ENCODE measurements around the gene ANLN.

The ANLN gene

DNA sequence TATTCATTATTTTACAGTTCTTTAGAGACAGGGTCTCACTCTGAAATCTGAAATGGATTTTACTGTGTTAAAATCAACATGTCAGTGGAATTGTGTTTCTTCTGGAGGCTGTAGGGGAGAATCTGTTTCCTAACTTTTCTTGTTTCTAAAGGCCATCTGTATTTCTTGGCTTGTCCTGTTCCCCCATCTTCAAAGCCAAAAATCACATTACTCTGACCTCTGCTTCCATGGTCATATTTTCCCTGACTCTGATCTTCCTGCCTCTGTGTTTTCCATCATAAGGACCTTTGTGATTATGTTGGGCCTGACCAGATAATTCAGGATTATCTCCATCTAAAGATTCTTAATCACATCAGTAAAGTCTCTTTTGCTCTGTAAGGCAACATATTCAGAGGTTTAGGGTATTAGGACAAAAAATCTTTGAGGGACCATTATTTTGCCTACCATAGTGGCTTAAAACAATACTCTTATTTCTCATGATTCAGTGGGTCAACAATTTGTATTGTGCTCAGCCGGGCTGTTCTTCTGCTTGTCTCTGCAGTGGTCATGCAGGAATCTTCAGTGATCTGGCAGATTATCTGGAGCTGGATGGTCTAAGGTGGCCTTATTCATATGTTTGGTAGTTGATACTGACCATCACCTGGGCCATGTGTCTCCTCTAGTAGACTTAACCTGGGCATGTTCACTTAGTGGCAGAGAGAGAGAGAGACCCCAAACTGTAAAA is 5.7 kb downstream of the ANLN start:
- Histone ChIP-seq H3K4me3 (ENCODE audit: extremely low read depth, insufficient read depth, low read length, poor library complexity, severe bottlenecking) (no peak overlapping the region), H3K27ac (ENCODE audit: low read depth, low read length, severe bottlenecking) (no peak overlapping the region), H3K36me3 (ENCODE audit: control insufficient read depth, insufficient read depth, low read length) (peaks cover 58% of the 10 kb centered on the region), H3K4me1 (ENCODE audit: control insufficient read depth, insufficient read depth, low read length, poor library complexity, severe bottlenecking) (peaks cover 9% of the 10 kb centered on the region), H3K9me3 (ENCODE audit: control insufficient read depth, low read length) (peaks cover 12% of the 10 kb centered on the region)
- 89 to 100% methylated on average over 1 of the region's 1 CpG for WGBS, 2 experiments (ENCODE audit: insufficient coverage in 2 of 2)

DNA sequence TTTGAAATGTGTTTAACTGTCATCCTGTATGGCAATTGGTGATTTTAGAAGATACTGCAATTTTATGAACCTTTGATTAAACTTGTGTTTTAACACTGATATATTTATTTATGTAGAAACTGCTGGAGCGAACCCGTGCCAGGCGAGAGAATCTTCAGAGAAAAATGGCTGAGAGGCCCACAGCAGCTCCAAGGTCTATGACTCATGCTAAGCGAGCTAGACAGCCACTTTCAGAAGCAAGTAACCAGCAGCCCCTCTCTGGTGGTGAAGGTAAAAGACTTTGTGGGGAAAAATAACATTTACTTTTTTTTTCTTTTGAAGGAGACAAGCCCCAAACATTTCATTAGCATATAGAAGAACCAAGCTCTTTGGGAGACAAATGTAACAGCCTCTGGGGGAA is 6.5 kb downstream of the ANLN start:
- 96 to 100% methylated on average over 2 to 4 of the region's 4 CpGs for WGBS, 2 experiments (ENCODE audit: insufficient coverage in 2 of 2)
- peaks cover 62% of the 10 kb centered on the region for H3K36me3 ChIP-seq (ENCODE audit: control insufficient read depth, insufficient read depth, low read length)
- no peak overlapping the region for H3K4me3 ChIP-seq (ENCODE audit: extremely low read depth, insufficient read depth, low read length, poor library complexity, severe bottlenecking)
- H3K27ac ChIP-seq (ENCODE audit: low read depth, low read length, severe bottlenecking) = no peak overlapping the region
- peaks cover 12% of the 10 kb centered on the region for H3K9me3 ChIP-seq (ENCODE audit: control insufficient read depth, low read length)
- H3K4me1 ChIP-seq (ENCODE audit: control insufficient read depth, insufficient read depth, low read length, poor library complexity, severe bottlenecking) = peaks cover 8% of the 10 kb centered on the region

DNA sequence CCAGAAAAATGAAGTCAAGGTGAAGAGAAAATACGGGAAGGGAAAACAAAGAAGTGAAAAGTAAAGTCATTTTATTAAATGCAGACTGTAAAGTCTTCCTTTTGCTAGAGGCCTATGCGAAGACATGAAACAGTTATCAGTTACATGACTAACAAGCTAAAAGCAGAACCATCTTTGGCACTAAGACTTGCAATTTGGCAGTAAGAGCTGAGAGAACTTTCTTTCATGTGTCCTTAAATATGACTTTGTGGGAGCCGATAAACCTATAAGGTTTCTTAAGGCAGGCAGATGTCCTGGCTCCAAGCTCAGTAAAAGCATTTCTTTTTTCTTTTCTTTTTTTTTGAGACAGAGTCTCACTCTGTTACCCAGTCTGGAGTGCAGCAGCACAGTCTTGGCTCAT is 10.4 kb downstream of the ANLN start:
- Histone ChIP-seq H3K4me1 (ENCODE audit: control insufficient read depth, insufficient read depth, low read length, poor library complexity, severe bottlenecking) (peaks cover 3% of the 10 kb centered on the region), H3K36me3 (ENCODE audit: control insufficient read depth, insufficient read depth, low read length) (peaks cover 80% of the 10 kb centered on the region), H3K27ac (ENCODE audit: low read depth, low read length, severe bottlenecking) (no peak overlapping the region), H3K4me3 (ENCODE audit: extremely low read depth, insufficient read depth, low read length, poor library complexity, severe bottlenecking) (no peak overlapping the region), H3K9me3 (ENCODE audit: control insufficient read depth, low read length) (peaks cover 7% of the 10 kb centered on the region)
- WGBS, 2 experiments (ENCODE audit: insufficient coverage in 2 of 2) = 100% methylated on average over 1 to 2 of the region's 3 CpGs

DNA sequence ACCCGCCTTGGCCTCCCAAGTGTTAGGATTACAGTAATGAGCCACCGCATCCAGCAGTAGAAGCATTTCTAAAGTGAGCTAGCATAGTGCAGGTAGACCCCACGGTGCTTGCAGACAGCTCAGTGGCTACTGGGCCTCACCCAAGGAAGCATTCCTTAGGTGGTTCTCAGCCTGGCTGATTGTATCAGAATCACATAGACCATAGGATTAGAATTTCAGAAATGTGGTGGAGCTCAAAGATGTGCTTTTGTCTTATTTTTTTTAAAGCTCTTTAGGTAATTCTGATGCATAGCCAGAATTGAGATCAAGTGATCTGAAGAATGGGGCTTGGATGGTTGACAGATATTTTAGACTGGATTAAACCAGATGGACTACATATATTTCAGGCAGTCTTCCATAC is 10.9 kb downstream of the ANLN start:
- Histone ChIP-seq H3K4me3 (ENCODE audit: extremely low read depth, insufficient read depth, low read length, poor library complexity, severe bottlenecking) (no peak overlapping the region), H3K9me3 (ENCODE audit: control insufficient read depth, low read length) (peaks cover 2% of the 10 kb centered on the region), H3K36me3 (ENCODE audit: control insufficient read depth, insufficient read depth, low read length) (peaks cover 80% of the 10 kb centered on the region), H3K4me1 (ENCODE audit: control insufficient read depth, insufficient read depth, low read length, poor library complexity, severe bottlenecking) (peaks cover 3% of the 10 kb centered on the region), H3K27ac (ENCODE audit: low read depth, low read length, severe bottlenecking) (no peak overlapping the region)
- 91 to 100% methylated on average over 3 of the region's 3 CpGs for WGBS, 2 experiments (ENCODE audit: insufficient coverage in 2 of 2)

DNA sequence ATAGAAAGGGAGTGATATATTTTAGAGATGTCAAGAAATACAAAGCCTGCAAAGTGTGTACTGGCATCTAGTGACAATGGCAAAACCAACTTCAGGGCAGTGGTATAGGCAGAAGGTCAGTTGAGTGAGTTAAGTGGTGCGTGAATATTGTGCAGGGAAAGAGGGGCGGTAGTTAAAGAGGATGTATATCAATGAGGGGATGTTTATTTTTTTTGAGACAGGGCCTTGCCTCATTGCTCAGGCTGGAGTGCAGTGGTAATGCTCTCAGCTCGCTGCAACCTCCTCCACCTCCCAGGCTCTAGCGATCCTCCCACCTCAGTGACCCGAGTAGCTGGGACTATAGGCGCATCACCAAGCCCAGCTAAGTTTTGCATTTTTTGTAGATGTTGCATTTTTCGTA is 13.8 kb downstream of the ANLN start:
- no peaks in the 10 kb centered on the region for H3K4me1 ChIP-seq (ENCODE audit: control insufficient read depth, insufficient read depth, low read length, poor library complexity, severe bottlenecking)
- H3K4me3 ChIP-seq (ENCODE audit: extremely low read depth, insufficient read depth, low read length, poor library complexity, severe bottlenecking) = no peak overlapping the region
- 94 to 99% methylated on average over 6 to 7 of the region's 7 CpGs for WGBS, 2 experiments (ENCODE audit: insufficient coverage in 2 of 2)
- no peak overlapping the region for H3K27ac ChIP-seq (ENCODE audit: low read depth, low read length, severe bottlenecking)
- H3K9me3 ChIP-seq (ENCODE audit: control insufficient read depth, low read length) = no peaks in the 10 kb centered on the region
- peaks cover 75% of the 10 kb centered on the region for H3K36me3 ChIP-seq (ENCODE audit: control insufficient read depth, insufficient read depth, low read length)

DNA sequence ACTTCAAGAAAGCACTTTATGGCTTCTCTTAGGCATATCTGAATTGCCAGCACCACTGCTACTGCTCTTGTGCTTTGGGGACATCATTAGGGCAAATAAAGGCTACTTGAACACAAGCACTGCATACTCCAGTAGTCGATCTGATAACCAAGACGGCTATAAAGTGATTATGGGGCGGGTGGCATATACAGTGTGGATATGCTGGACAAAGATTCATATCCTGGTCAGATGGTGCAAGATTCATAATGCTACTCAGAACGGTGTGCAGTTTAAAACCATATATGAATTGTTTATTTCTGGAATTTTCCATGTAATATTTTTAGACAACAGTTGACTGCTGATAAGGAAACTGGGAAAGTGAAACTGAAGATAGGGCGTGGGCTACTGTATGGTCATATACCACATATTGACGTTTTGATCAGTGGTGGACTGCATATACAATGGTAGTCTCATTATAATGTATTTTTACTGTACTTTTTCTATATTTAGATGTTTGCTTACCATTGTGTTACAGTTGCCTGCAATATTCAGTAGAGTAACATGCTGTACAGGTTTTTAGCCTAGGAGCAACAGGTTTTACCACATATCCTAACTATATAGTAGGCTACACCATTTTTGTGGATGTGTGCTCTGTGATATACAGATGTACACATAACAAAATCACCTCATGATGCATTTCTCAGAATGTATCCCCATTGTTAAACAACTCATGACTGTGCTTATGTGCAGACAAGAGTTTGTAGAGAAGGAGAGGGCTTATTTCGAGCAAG is 15.2 kb downstream of the ANLN start:
- H3K27ac ChIP-seq (ENCODE audit: low read depth, low read length, severe bottlenecking) = no peak overlapping the region
- peaks cover 70% of the 10 kb centered on the region for H3K36me3 ChIP-seq (ENCODE audit: control insufficient read depth, insufficient read depth, low read length)
- no peak overlapping the region for H3K4me3 ChIP-seq (ENCODE audit: extremely low read depth, insufficient read depth, low read length, poor library complexity, severe bottlenecking)
- H3K9me3 ChIP-seq (ENCODE audit: control insufficient read depth, low read length) = no peaks in the 10 kb centered on the region
- 94 to 96% methylated on average over 4 of the region's 7 CpGs for WGBS, 2 experiments (ENCODE audit: insufficient coverage in 2 of 2)
- no peaks in the 10 kb centered on the region for H3K4me1 ChIP-seq (ENCODE audit: control insufficient read depth, insufficient read depth, low read length, poor library complexity, severe bottlenecking)

DNA sequence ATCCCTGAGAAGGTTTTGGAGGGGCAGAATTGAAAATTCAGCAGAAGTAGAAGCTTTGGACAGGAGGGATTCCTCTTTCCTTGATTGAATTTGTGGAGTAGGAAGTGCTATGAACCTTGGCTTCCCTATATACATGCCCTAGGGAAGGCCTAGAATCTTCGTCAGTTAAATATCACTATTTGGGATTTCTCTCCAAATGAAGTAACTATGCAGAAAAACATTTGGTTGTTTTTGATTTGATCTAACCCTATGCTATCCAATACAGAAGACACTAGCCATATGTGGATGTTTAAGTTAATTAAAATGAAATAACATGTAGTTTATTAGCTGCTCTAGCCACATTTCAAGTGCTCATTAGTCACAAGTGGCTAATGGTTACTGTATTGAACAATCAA is 15.7 kb downstream of the ANLN start:
- Histone ChIP-seq H3K36me3 (ENCODE audit: control insufficient read depth, insufficient read depth, low read length) (peaks cover 69% of the 10 kb centered on the region), H3K27ac (ENCODE audit: low read depth, low read length, severe bottlenecking) (no peak overlapping the region), H3K4me1 (ENCODE audit: control insufficient read depth, insufficient read depth, low read length, poor library complexity, severe bottlenecking) (no peaks in the 10 kb centered on the region), H3K4me3 (ENCODE audit: extremely low read depth, insufficient read depth, low read length, poor library complexity, severe bottlenecking) (no peak overlapping the region), H3K9me3 (ENCODE audit: control insufficient read depth, low read length) (no peaks in the 10 kb centered on the region)
- WGBS, 2 experiments (ENCODE audit: insufficient coverage in 2 of 2) = no CpG with 5 or more reads among the region's 1 CpG

DNA sequence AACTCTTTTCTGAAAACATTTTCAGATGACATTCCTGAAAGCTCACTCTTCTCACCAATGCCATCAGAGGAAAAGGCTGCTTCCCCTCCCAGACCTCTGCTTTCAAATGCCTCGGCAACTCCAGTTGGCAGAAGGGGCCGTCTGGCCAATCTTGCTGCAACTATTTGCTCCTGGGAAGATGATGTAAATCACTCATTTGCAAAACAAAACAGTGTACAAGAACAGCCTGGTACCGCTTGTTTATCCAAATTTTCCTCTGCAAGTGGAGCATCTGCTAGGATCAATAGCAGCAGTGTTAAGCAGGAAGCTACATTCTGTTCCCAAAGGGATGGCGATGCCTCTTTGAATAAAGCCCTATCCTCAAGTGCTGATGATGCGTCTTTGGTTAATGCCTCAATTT is 16.5 kb downstream of the ANLN start:
- peaks cover 74% of the 10 kb centered on the region for H3K36me3 ChIP-seq (ENCODE audit: control insufficient read depth, insufficient read depth, low read length)

DNA sequence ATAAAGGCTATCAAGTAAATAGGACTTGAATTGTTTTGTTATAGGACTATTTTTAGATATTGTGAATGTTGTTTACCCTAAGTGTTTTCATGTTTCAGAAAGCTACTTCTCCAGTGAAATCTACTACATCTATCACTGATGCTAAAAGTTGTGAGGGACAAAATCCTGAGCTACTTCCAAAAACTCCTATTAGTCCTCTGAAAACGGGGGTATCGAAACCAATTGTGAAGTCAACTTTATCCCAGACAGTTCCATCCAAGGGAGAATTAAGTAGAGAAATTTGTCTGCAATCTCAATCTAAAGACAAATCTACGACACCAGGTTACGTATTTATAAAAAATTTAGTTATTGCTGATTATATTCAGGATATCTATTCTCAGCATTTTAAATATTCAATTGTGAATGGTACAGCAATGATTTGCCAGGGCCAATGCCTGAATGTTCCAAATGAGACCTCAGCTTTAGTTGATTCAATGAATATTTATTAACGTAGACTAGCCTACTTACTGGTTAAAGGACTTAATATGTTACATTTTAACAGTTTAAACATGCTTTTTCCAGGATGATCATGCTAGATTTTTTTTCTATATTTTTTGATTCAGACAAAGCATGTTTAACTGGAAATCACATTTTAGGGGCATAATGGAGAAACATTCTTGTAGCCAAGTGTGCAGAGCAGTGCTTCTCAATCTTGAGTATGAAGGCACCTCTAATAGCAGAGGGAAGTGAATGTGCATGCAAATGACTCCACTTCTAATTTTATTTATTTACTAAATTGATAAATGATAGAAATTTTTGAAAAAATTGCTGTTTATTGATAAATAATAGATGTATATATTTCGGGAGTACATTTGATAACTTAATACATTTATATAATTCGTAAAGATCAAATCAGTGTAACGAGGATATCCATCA is 18.2 kb downstream of the ANLN start:
- Histone ChIP-seq H3K4me3 (ENCODE audit: extremely low read depth, insufficient read depth, low read length, poor library complexity, severe bottlenecking) (no peak overlapping the region), H3K4me1 (ENCODE audit: control insufficient read depth, insufficient read depth, low read length, poor library complexity, severe bottlenecking) (no peaks in the 10 kb centered on the region), H3K27ac (ENCODE audit: low read depth, low read length, severe bottlenecking) (no peak overlapping the region), H3K9me3 (ENCODE audit: control insufficient read depth, low read length) (no peaks in the 10 kb centered on the region), H3K36me3 (ENCODE audit: control insufficient read depth, insufficient read depth, low read length) (peaks cover 83% of the 10 kb centered on the region)
- WGBS, 2 experiments (ENCODE audit: insufficient coverage in 2 of 2) = 100% methylated on average over 1 of the region's 8 CpGs; no CpG with 5 or more reads in 1 of the 2 experiments

More for the DNA sequence above, 16.5 kb downstream of the ANLN start:
- 85 to 94% methylated on average over 4 of the region's 5 CpGs for WGBS, 2 experiments (ENCODE audit: insufficient coverage in 2 of 2)
- H3K27ac ChIP-seq (ENCODE audit: low read depth, low read length, severe bottlenecking) = no peak overlapping the region
- H3K9me3 ChIP-seq (ENCODE audit: control insufficient read depth, low read length) = no peaks in the 10 kb centered on the region
- no peak overlapping the region for H3K4me3 ChIP-seq (ENCODE audit: extremely low read depth, insufficient read depth, low read length, poor library complexity, severe bottlenecking)
- H3K4me1 ChIP-seq (ENCODE audit: control insufficient read depth, insufficient read depth, low read length, poor library complexity, severe bottlenecking) = no peaks in the 10 kb centered on the region

DNA sequence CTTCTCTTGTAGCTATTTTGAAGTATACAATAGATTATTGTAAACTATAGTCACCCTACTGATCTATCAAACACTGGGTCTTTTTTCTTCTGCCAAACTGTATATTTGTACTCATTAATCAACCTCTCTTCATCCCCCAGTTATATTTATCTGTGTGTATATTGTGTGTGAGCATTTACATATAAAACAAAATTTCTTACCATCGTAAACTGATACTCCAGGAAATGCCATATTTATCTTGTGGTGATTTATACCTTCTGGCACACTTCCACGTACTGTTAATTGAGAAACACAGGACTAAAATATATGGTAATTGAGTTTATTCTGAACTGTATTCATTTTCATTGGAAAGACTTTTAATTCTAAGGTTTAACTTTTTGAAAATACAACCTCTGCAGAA is 18.9 kb downstream of the ANLN start:
- H3K4me1 ChIP-seq (ENCODE audit: control insufficient read depth, insufficient read depth, low read length, poor library complexity, severe bottlenecking) = no peaks in the 10 kb centered on the region

More for the DNA sequence above, 18.9 kb downstream of the ANLN start:
- Histone ChIP-seq H3K27ac (ENCODE audit: low read depth, low read length, severe bottlenecking) (no peak overlapping the region), H3K9me3 (ENCODE audit: control insufficient read depth, low read length) (no peaks in the 10 kb centered on the region), H3K4me3 (ENCODE audit: extremely low read depth, insufficient read depth, low read length, poor library complexity, severe bottlenecking) (no peak overlapping the region), H3K36me3 (ENCODE audit: control insufficient read depth, insufficient read depth, low read length) (peaks cover 83% of the 10 kb centered on the region)
- WGBS, 2 experiments (ENCODE audit: insufficient coverage in 2 of 2) = no CpG with 5 or more reads among the region's 2 CpGs
